HepG2 (cell line): Measurements from ENCODE around the gene APH1B. TPM values are rescaled to one million over a fixed set of nuclear protein-coding genes. Genes with fewer than 3 reads are reported as not detected.

Source experiments
- ATAC-seq: fragments of 200-7000 bp; cut with Tn5 transposase; 3 replicates; pipeline ENCODE4 v1.9.1; 2020; ENCODE audit warnings: mild to moderate bottlenecking, moderate library complexity
- BruUV-seq: library from RNA; stranded (reverse); fragments of 400-500 nt; replicated peaks from 2 replicates; lab custom pipeline; 2021; lab: Mats Ljungman, UMichigan
- CTCF ChIA-PET: fragments of 300-600 bp; formaldehyde crosslinking; extraction: SDS; loops from one replicate; lab custom pipeline; 2021; ENCODE audit warnings: low total read pairs, inconsistent platforms, low intra/inter-chr PET ratio; lab: Yijun Ruan, JAX
- POLR2A ChIA-PET: fragments of 350-600 bp; sonication (Branson Sonifier 250); formaldehyde crosslinking; loops from one replicate; lab custom pipeline; 2020; ENCODE audit warnings: antibody characterized with exemption, inconsistent platforms; lab: Yijun Ruan, JAX
- DNase-seq: peaks from one replicate; pipeline ENCODE4 v3.0.0-alpha.2; 2015; ENCODE audit warnings: low spot score
- FAIRE-seq: peaks from 3 replicates; lab custom pipeline; 2011; peaks lifted over from hg19 to GRCh38; lab: Jason Lieb, UNC
- H2AFZ ChIP-seq: one replicate; pipeline ENCODE4 v1.6.1; 2011; ENCODE audit warnings: low read length, inconsistent platforms
- H3K27ac ChIP-seq: fragments of 300-600 bp; 3 replicates; pipeline ENCODE4 v1.8.0; 2011; ENCODE audit warnings: mixed run types, mild to moderate bottlenecking, mixed read lengths, low read length, inconsistent platforms; ENCODE audit not compliant: insufficient read depth; ENCODE audit errors: extremely low read length
- H3K27me3 ChIP-seq, 2 experiments: fragments of 200-600 bp in 1 of 2; 2 replicates in 1 of 2; 3 replicates in 1 of 2; pipeline versions ENCODE4 v1.6.0 to v1.8.0; 2011; ENCODE audit warnings: low read length in 2 of 2, mild to moderate bottlenecking in 2 of 2, moderate library complexity in 2 of 2, inconsistent platforms in 1 of 2; ENCODE audit not compliant: insufficient read depth in 2 of 2, control insufficient read depth in 1 of 2
- H3K36me3 ChIP-seq, 2 experiments: fragments of 200-600 bp in 1 of 2; replicated peaks in 1 of 2; 2 replicates in 1 of 2; 3 replicates in 1 of 2; pipeline versions ENCODE4 v1.5.1 to v1.8.0; 2011; ENCODE audit warnings: low read length in 2 of 2, inconsistent platforms in 1 of 2; ENCODE audit not compliant: insufficient read depth in 2 of 2, control insufficient read depth in 1 of 2
- H3K4me1 ChIP-seq: 2 replicates; pipeline ENCODE4 v1.5.1; 2012; ENCODE audit warnings: low read length, inconsistent platforms; ENCODE audit not compliant: insufficient read depth
- H3K4me2 ChIP-seq: 2 replicates; pipeline ENCODE4 v1.6.0; 2011; ENCODE audit warnings: low read depth, low read length, inconsistent platforms
- H3K4me3 ChIP-seq, 3 experiments: fragments of 200-600 bp in 1 of 3; sonication (generic), shearing (Covaris generic) in 1 of 3; replicated peaks in 1 of 3; 2 replicates each; pipeline ENCODE4 v1.5.1; 2011 to 2016; ENCODE audit warnings: low read length in 3 of 3, inconsistent platforms in 2 of 3, low read depth in 2 of 3, mild to moderate bottlenecking in 2 of 3, control low read depth in 1 of 3, mixed read lengths in 1 of 3; ENCODE audit not compliant: insufficient read depth in 1 of 3
- H3K79me2 ChIP-seq: one replicate; pipeline ENCODE4 v1.6.1; 2011; ENCODE audit warnings: low read length, inconsistent platforms; ENCODE audit not compliant: insufficient read depth
- H3K9ac ChIP-seq: 2 replicates; pipeline ENCODE4 v1.6.0; 2011; ENCODE audit warnings: mild to moderate bottlenecking, low read depth, low read length, inconsistent platforms; ENCODE audit not compliant: insufficient read depth
- H3K9me3 ChIP-seq: 2 replicates; pipeline ENCODE4 v1.5.1; 2012; ENCODE audit warnings: mild to moderate bottlenecking, low read length
- H4K20me1 ChIP-seq: 2 replicates; pipeline ENCODE4 v1.6.0; 2011; ENCODE audit warnings: inconsistent platforms, mild to moderate bottlenecking, low read length, moderate library complexity; ENCODE audit not compliant: insufficient read depth
- JARID2 ChIP-seq: sonication (generic); formaldehyde crosslinking; IDR thresholded peaks from 2 replicates; pipeline ENCODE4 v1.8.1; 2023; ENCODE audit warnings: missing genetic modification reagents, inconsistent platforms; ENCODE audit not compliant: insufficient replicate concordance
- KLF11 ChIP-seq: IDR thresholded peaks from 2 replicates; pipeline ENCODE4 v1.6.1; 2016; ENCODE audit warnings: missing compliant biosample characterization
- NPAS2 ChIP-seq: sonication (generic); formaldehyde crosslinking; IDR thresholded peaks from 2 replicates; pipeline ENCODE4 v1.8.0; 2022; ENCODE audit warnings: mild to moderate bottlenecking, missing genetic modification reagents, borderline replicate concordance
- NR3C1 ChIP-seq: sonication (generic); formaldehyde crosslinking; IDR thresholded peaks from 2 replicates; pipeline ENCODE4 v1.4.0; 2020; ENCODE audit warnings: missing genetic modification reagents
- SRSF9 ChIP-seq: fragments of 200-400 bp; formaldehyde crosslinking; IDR thresholded peaks from 2 replicates; pipeline ENCODE4 v1.6.1; 2018; ENCODE audit warnings: borderline replicate concordance, mild to moderate bottlenecking, low read depth, low read length; ENCODE audit not compliant: insufficient read depth, poor library complexity, severe bottlenecking
- THYN1 ChIP-seq: sonication (generic); formaldehyde crosslinking; IDR thresholded peaks from 2 replicates; pipeline ENCODE4 v1.8.1; 2023; ENCODE audit warnings: low read depth, mild to moderate bottlenecking, moderate library complexity, missing genetic modification reagents, borderline replicate concordance
- TMF1 ChIP-seq: sonication (generic); formaldehyde crosslinking; IDR thresholded peaks from 2 replicates; pipeline ENCODE4 v1.8.1; 2022; ENCODE audit warnings: low read depth, missing genetic modification reagents
- YEATS4 ChIP-seq: sonication (generic); formaldehyde crosslinking; IDR thresholded peaks from 2 replicates; pipeline ENCODE4 v1.4.0; 2020; ENCODE audit warnings: missing genetic modification reagents, borderline replicate concordance
- ZFP37 ChIP-seq: sonication (generic); formaldehyde crosslinking; IDR thresholded peaks from 2 replicates; pipeline ENCODE4 v1.4.0; 2020; ENCODE audit warnings: missing genetic modification reagents, borderline replicate concordance
- ZFYVE20 ChIP-seq: sonication (generic); formaldehyde crosslinking; IDR thresholded peaks from 2 replicates; pipeline ENCODE4 v1.8.0; 2023; ENCODE audit warnings: low read depth, mild to moderate bottlenecking, moderate library complexity, missing genetic modification reagents, borderline replicate concordance
- ZNF720 ChIP-seq: sonication (generic); formaldehyde crosslinking; IDR thresholded peaks from 2 replicates; pipeline ENCODE4 v1.4.0; 2020; ENCODE audit warnings: missing genetic modification reagents
- ZNF776 ChIP-seq: sonication (generic); formaldehyde crosslinking; IDR thresholded peaks from 2 replicates; pipeline ENCODE4 v1.4.0; 2020; ENCODE audit warnings: mild to moderate bottlenecking, missing genetic modification reagents
- ZSCAN9 ChIP-seq: IDR thresholded peaks from 2 replicates; pipeline ENCODE4 v1.6.1; 2016; ENCODE audit warnings: borderline replicate concordance
- WGBS: methylation state at CpG from one replicate; pipeline ENCODE4 v1.1.6; 2017; ENCODE audit warnings: low lambda C conversion rate; 5-methylcytosine and 5-hydroxymethylcytosine counted together
- in situ Hi-C: cut with HindIII; loops from 2 replicates; pipeline ENCODE4 v1.10.0; 2017; ENCODE audit warnings: low pct_unique_long_range_greater_than_20kb; ENCODE audit not compliant: extremely low pct_ligation_motif_present
- intact Hi-C: fragments of 100-400 bp; cut with micrococcal nuclease; formaldehyde crosslinking; loops from one replicate; pipeline ENCODE4 v1.10.0; 2022; ENCODE audit not compliant: unreplicated experiment
- polyA plus RNA-seq, 8 experiments: library from polyadenylated mRNA; depleted of rRNA in 3 of 8; stranded (reverse) in 7 of 8; unstranded in 1 of 8; fragments of >200 nt; fragmentation: Illumina TruSeq in 4 of 8; extraction: Trizol in 4 of 8; gene quantifications; 2 replicates each; pipeline versions ENCODE4 v1.2.1 to v1.2.3, GENCODE V29; 2011 to 2016; ENCODE audit warnings: low read depth in 4 of 8, missing spikeins in 1 of 8, mixed read lengths in 1 of 8; ENCODE audit not compliant: insufficient read depth in 1 of 8
- total RNA-seq, 5 experiments: library from RNA; depleted of rRNA; stranded (reverse); fragments of >200 nt; fragmentation: Illumina TruSeq; extraction: Trizol; gene quantifications; 2 replicates each; pipeline ENCODE4 v1.2.3, GENCODE V29; 2016; ENCODE audit warnings: low read depth in 1 of 5
- TF ChIP-seq, protein P1 (sequence below): IDR thresholded peaks from 2 replicates; pipeline ENCODE4 v1.6.1; 2012; ENCODE audit warnings: low read depth, low read length, improper control_type of control experiment
- TF ChIP-seq, protein P2 (sequence below): IDR thresholded peaks from 2 replicates; pipeline ENCODE4 v1.6.1; 2016
- TF ChIP-seq, protein P3 (sequence below): sonication (generic); formaldehyde crosslinking; conservative IDR thresholded peaks from 2 replicates; pipeline ENCODE4 v1.5.0; 2020; ENCODE audit warnings: missing genetic modification reagents

APH1B gene
- total and polyA plus RNA-seq, 2 of the 13 experiments (the other 11 are each of a cell fraction or from before 2014, with no cell fraction given) = 0.45 to 1.00 TPM

DNA sequence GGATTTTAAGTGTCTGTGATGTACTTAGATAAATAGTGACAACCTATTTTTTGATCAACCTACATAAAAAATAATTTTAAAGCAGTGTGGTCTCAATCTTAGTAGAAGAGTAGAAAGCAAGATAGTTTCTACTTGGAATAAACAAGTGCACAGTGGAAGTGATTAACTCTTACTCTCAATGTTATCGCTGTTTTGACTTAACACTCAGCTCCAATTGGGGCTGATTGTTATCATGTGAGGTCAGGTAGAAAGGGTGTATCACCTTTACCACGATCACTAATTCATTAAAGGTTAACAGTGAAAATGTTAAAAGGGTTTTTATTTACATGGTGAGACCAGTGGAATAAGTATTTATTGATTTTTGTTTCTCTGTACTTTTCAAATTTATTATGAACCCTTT lies 22.4 kb upstream of the APH1B start:
- Histone ChIP-seq H3K9ac (no peak overlapping the region), H3K9me3 (no peaks in the 10 kb centered on the region), H3K27me3 (no peaks in the 10 kb centered on the region), H4K20me1 (no peaks in the 10 kb centered on the region), H3K27ac (no peak overlapping the region), H3K4me1 (peaks cover 20% of the 10 kb centered on the region), H3K4me3 (no peak overlapping the region), H3K36me3 (peaks cover 2 to 4% of the 10 kb centered on the region in 2 experiments; a peak in 1 of 5 replicates), H2AFZ (no peak overlapping the region), H3K79me2 (no peaks in the 10 kb centered on the region), H3K4me2 (no peak overlapping the region)
- intact Hi-C loops (no loop called here), in situ Hi-C loops (no loop called here)
- POLR2A ChIA-PET = no interaction called here
- CTCF ChIA-PET = no interaction called here
- no peak for TF ChIP-seq SRSF9
- TF ChIP-seq, protein P1, sequence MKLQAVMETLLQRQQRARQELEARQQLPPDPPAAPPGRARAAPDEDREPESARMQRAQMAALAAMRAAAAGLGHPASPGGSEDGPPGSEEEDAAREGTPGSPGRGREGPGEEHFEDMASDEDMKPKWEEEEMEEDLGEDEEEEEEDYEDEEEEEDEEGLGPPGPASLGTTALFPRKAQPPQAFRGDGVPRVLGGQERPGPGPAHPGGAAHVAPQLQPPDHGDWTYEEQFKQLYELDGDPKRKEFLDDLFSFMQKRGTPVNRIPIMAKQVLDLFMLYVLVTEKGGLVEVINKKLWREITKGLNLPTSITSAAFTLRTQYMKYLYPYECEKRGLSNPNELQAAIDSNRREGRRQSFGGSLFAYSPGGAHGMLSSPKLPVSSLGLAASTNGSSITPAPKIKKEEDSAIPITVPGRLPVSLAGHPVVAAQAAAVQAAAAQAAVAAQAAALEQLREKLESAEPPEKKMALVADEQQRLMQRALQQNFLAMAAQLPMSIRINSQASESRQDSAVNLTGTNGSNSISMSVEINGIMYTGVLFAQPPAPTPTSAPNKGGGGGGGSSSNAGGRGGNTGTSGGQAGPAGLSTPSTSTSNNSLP = no peak
- no peak for TF ChIP-seq YEATS4
- WGBS = 76% methylated on average over 2 of the region's 2 CpGs
- ATAC-seq (no peak), DNase-seq (no peak), FAIRE-seq (no peak)
- BruUV-seq = no TSS peak

DNA sequence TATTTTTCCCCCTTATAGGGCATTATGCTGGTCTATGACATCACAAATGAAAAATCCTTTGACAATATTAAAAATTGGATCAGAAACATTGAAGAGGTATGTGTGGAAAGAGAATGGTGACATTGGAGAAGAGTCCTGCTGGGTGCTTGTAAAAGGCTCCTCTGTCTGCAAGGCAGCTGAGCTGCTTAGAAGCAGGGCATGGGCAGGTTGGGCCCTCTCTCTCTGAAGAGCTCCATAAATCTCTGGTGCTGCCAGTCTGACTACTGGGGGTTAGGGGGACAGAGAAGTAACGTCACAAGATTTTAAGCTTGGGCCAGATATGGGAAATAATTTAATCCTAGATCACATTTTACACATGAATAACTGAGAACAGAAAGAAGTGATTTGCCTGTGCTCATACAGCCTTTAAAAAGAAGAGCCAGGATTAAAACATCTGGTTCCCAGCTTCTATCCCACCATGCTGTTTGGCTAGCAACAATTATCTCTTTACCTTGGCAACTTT lies 21.9 kb upstream of the APH1B start:
- DNase-seq (no peak), FAIRE-seq (no peak), ATAC-seq (no peak)
- Histone ChIP-seq H3K9me3 (no peaks in the 10 kb centered on the region), H2AFZ (no peak overlapping the region), H3K4me2 (no peak overlapping the region), H3K9ac (no peak overlapping the region), H3K27me3 (no peaks in the 10 kb centered on the region), H4K20me1 (no peaks in the 10 kb centered on the region), H3K36me3 (peaks cover 2 to 4% of the 10 kb centered on the region in 2 experiments; a peak in 1 of 5 replicates), H3K27ac (no peak overlapping the region), H3K79me2 (no peaks in the 10 kb centered on the region), H3K4me1 (peaks cover 26% of the 10 kb centered on the region), H3K4me3 (no peak overlapping the region)
- in situ Hi-C loops = no loop called here
- ChIA-PET CTCF (no interaction called here), POLR2A (no interaction called here)
- no TSS peak for BruUV-seq
- 80% methylated on average over 1 of the region's 1 CpG for WGBS
- intact Hi-C loops = no loop called here
- no peak for TF ChIP-seq ZFP37 (CRISPR knock-in tag)
- TF ChIP-seq ZNF720 (CRISPR knock-in tag) = no peak
- TF ChIP-seq, protein P2, sequence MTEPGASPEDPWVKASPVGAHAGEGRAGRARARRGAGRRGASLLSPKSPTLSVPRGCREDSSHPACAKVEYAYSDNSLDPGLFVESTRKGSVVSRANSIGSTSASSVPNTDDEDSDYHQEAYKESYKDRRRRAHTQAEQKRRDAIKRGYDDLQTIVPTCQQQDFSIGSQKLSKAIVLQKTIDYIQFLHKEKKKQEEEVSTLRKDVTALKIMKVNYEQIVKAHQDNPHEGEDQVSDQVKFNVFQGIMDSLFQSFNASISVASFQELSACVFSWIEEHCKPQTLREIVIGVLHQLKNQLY (CRISPR knock-in tag) = no peak
- TF ChIP-seq NPAS2 = no peak
- TF ChIP-seq TMF1 (CRISPR knock-in tag) = no peak
- no peak for TF ChIP-seq ZSCAN9
- TF ChIP-seq THYN1 (CRISPR knock-in tag) = no peak
- TF ChIP-seq, protein P3, sequence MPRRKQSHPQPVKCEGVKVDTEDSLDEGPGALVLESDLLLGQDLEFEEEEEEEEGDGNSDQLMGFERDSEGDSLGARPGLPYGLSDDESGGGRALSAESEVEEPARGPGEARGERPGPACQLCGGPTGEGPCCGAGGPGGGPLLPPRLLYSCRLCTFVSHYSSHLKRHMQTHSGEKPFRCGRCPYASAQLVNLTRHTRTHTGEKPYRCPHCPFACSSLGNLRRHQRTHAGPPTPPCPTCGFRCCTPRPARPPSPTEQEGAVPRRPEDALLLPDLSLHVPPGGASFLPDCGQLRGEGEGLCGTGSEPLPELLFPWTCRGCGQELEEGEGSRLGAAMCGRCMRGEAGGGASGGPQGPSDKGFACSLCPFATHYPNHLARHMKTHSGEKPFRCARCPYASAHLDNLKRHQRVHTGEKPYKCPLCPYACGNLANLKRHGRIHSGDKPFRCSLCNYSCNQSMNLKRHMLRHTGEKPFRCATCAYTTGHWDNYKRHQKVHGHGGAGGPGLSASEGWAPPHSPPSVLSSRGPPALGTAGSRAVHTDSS (CRISPR knock-in tag) = no peak
- no peak for TF ChIP-seq ZNF776 (CRISPR knock-in tag)
- TF ChIP-seq KLF11 (CRISPR knock-in tag) = no peak
- TF ChIP-seq JARID2 = no peak
- no peak for TF ChIP-seq ZFYVE20 (CRISPR knock-in tag)
- no peak for TF ChIP-seq NR3C1
